Gastrocnemius medialis (tissue), 4 donors: ENCODE measurements around the gene COBLL1.

Experiments
- CTCF ChIP-seq, 5 experiments: fragments of 450-650 bp in 3 of 5; fragments of 200-600 bp in 2 of 5; sonication (generic) in 2 of 5; IDR thresholded peaks in 4 of 5; conservative IDR thresholded peaks in 1 of 5; 1 replicate in 4 of 5; 2 replicates in 1 of 5; pipeline ENCODE4 v1.5.1; 2016 to 2019; ENCODE audit warnings: antibody characterized with exemption in 5 of 5, mild to moderate bottlenecking in 3 of 5, moderate library complexity in 3 of 5
- POLR2A ChIP-seq, 2 donors: fragments of 450-650 bp; IDR thresholded peaks; one replicate each; pipeline ENCODE4 v1.6.1; 2017; ENCODE audit warnings: antibody characterized with exemption in 2 of 2, mild to moderate bottlenecking in 2 of 2, moderate library complexity in 2 of 2

GRCh38 chr2:164692958-164693357 is 148.7 kb downstream of the COBLL1 start:
- TF ChIP-seq CTCF (IDR thresholded peaks at IDR 0.05 in 4 of 5, conservative IDR thresholded peaks at IDR 0.05 in 1 of 5): no peak
- no peak for TF ChIP-seq POLR2A (IDR thresholded peaks at IDR 0.05)
